Measurements from ENCODE around the gene APC2. TPM values are rescaled to one million over a fixed set of nuclear protein-coding genes. Genes with fewer than 3 reads are reported as not detected.

The APC2 gene
- total RNA-seq, 4 donors from 2014 or later, result 0.17 to 0.22 (median 0.19) TPM; not detected in 1

GRCh38 chr19:1411255-1412191, 38.4 kb upstream of the APC2 start:
- no peak for TF ChIP-seq CTCF (IDR thresholded peaks at IDR 0.05; ENCODE audit: low read depth)

- no peak for TF ChIP-seq CTCF (IDR thresholded peaks at IDR 0.05; ENCODE audit: low read depth)
Measured at GRCh38 chr19:1412323-1412923, 37.5 kb upstream of the APC2 start.

- TF ChIP-seq CTCF (IDR thresholded peaks at IDR 0.05; ENCODE audit: low read depth), result no peak
Measured at GRCh38 chr19:1412995-1413800, 36.7 kb upstream of the APC2 start.

GRCh38 chr19:1416014-1416841, 33.7 kb upstream of the APC2 start:
- no peak for TF ChIP-seq CTCF (IDR thresholded peaks at IDR 0.05; ENCODE audit: low read depth)

- no peak for TF ChIP-seq CTCF (IDR thresholded peaks at IDR 0.05; ENCODE audit: low read depth)
Measured at GRCh38 chr19:1417145-1417544, 32.8 kb upstream of the APC2 start.

- no peak for TF ChIP-seq CTCF (IDR thresholded peaks at IDR 0.05; ENCODE audit: low read depth)
Measured at GRCh38 chr19:1417681-1418495, 32.0 kb upstream of the APC2 start.

Measured in subcutaneous adipose tissue (tissue), 4 donors.